ENCODE data around the gene LRRC52.

GRCh38 chr1:165560883-165561656, 17.3 kb downstream of the LRRC52 start:
- TF ChIP-seq ZFX (CRISPR knock-in tag; IDR thresholded peaks at IDR 0.05; ENCODE audit: low read depth) = no peak
- no peak for TF ChIP-seq CBX2 (IDR thresholded peaks at IDR 0.05; ENCODE audit: low read depth, low read length)
- TF ChIP-seq CBX2 (CRISPR knock-in tag; IDR thresholded peaks at IDR 0.05; ENCODE audit: low read depth) = no peak
- no peak for TF ChIP-seq CREB1 (IDR thresholded peaks at IDR 0.05)
- no peak for TF ChIP-seq CREB1 (CRISPR knock-in tag; IDR thresholded peaks at IDR 0.05)
- TF ChIP-seq SOX6 (IDR thresholded peaks at IDR 0.05) = no peak
- TF ChIP-seq SOX6 (CRISPR knock-in tag; IDR thresholded peaks at IDR 0.05) = no peak
- no peak for TF ChIP-seq EZH2 (conservative IDR thresholded peaks at IDR 0.05; ENCODE audit: low read depth, low read length)
- no peak for TF ChIP-seq ATM (IDR thresholded peaks at IDR 0.05; ENCODE audit: borderline replicate concordance)
- TF ChIP-seq CTCF (CRISPR knock-in tag; IDR thresholded peaks at IDR 0.05) = no peak
- no peak for TF ChIP-seq PBX3 (CRISPR knock-in tag; IDR thresholded peaks at IDR 0.05; ENCODE audit: borderline replicate concordance)
- no peak for TF ChIP-seq ZNF432 (CRISPR knock-in tag; IDR thresholded peaks at IDR 0.05; ENCODE audit: borderline replicate concordance)
- TF ChIP-seq ZBTB33 (CRISPR knock-in tag; IDR thresholded peaks at IDR 0.05) = no peak
- TF ChIP-seq CBFB (CRISPR knock-in tag; IDR thresholded peaks at IDR 0.05) = no peak
- TF ChIP-seq KLF9 (CRISPR knock-in tag; IDR thresholded peaks at IDR 0.05; ENCODE audit: low read depth) = no peak
- TF ChIP-seq KAT8 (CRISPR knock-in tag; IDR thresholded peaks at IDR 0.05) = no peak
- TF ChIP-seq KIAA2018 (CRISPR knock-in tag; IDR thresholded peaks at IDR 0.05; ENCODE audit: borderline replicate concordance) = no peak

All from HepG2 (cell line).